ENCODE results near the gene EFNA1. TPM values are rescaled to one million over a fixed set of nuclear protein-coding genes. Genes with fewer than 3 reads are reported as not detected.

Gene EFNA1
- total and polyA plus RNA-seq, 2 of the 4 experiments (the other 2 are of a cell fraction): 0.90 to 1.6 TPM

DNA sequence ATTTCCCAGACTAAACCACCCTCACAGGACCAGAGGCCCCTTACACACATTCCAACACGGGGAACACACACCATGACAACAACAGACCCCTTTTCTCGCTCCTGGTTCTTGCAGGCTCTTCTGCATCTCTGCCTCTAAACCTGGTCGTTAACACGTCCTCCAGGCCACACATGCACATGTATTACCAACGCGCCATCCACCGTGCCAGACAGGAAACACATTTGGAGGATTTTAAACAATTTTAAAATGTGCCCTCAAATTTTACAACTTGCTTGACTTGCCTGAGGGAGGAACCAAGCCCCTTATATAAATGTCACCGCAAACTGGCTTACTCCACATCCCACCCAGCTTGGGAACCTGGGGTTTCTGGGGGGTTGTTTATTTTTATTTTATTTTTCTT is 16.9 kb upstream of the EFNA1 start:
- H3K4me2 ChIP-seq (ENCODE audit: low read depth, low read length): no peak overlapping the region
- CTCF ChIA-PET: interaction anchor here (0.6 kb wide), 1 partner anchor 32 kb away, joined by 3 read pairs; no protein-coding TSS in a partner anchor
- no peaks in the 10 kb centered on the region for H3K79me1 ChIP-seq (ENCODE audit: low read depth in 1 of 2, low read length in 2 of 2)
- H3K4ac ChIP-seq (ENCODE audit: low read depth, low read length): no peak overlapping the region
- no peak overlapping the region for H2BK20ac ChIP-seq (ENCODE audit: low read depth, low read length)
- peaks cover 53% of the 10 kb centered on the region for H3K27me3 ChIP-seq (ENCODE audit: control insufficient read depth, insufficient read depth, low read length)
- dilution Hi-C loops (cut with HindIII; ENCODE audit: low sequenced_read_pairs, unreplicated experiment) (no loop called here), in situ Hi-C loops (cut with MboI; ENCODE audit: low sequenced_read_pairs) (no loop called here), intact Hi-C loops (cut with micrococcal nuclease) (no loop called here)
- TF ChIP-seq RAD21 (IDR thresholded peaks at IDR 0.05; ENCODE audit: low read length): no peak
- 83% methylated on average over 4 of the region's 8 CpGs; no CpG with 5 or more reads in 1 of the 2 experiments for WGBS, 2 experiments (ENCODE audit: extremely low coverage in 2 of 2, insufficient read length in 1 of 2)
- H3K4me1 ChIP-seq (ENCODE audit: control insufficient read depth, insufficient read depth, low read length): no peaks in the 10 kb centered on the region
- no peak overlapping the region for H3K9ac ChIP-seq (ENCODE audit: low read depth, low read length)
- no peak overlapping the region for H3K56ac ChIP-seq (ENCODE audit: extremely low read depth, insufficient read depth, low read length)
- H2AFZ ChIP-seq (replicated peaks; ENCODE audit: low read length, poor library complexity): no peak overlapping the region
- H4K8ac ChIP-seq (ENCODE audit: low read depth in 2 of 2, low read length in 2 of 2): no peak overlapping the region
- H4K5ac ChIP-seq (ENCODE audit: low read depth, low read length): no peak overlapping the region
- no peak overlapping the region for H2AK9ac ChIP-seq (replicated peaks; ENCODE audit: low read depth, low read length, poor library complexity)
- no peak for ATAC-seq (ENCODE audit: low read depth)
- H3K23ac ChIP-seq (ENCODE audit: low read depth, low read length): no peak overlapping the region
- H3K9me1 ChIP-seq (ENCODE audit: insufficient read depth, low read length): no peaks in the 10 kb centered on the region
- no peak overlapping the region for H3K18ac ChIP-seq (ENCODE audit: low read depth, low read length)
- H3K4me3 ChIP-seq (ENCODE audit: insufficient read depth, low read depth, low read length): no peak overlapping the region
- DNase-seq: no peak
- H2BK120ac ChIP-seq (ENCODE audit: low read depth, low read length): no peak overlapping the region
- H3K9me3 ChIP-seq (ENCODE audit: control insufficient read depth, insufficient read depth, low read length): no peaks in the 10 kb centered on the region
- BruUV-seq (replicated peaks): no TSS peak
- H3K27ac ChIP-seq (ENCODE audit: insufficient read depth, low read length): no peak overlapping the region
- H3K14ac ChIP-seq (replicated peaks; ENCODE audit: low read depth, low read length): no peak overlapping the region
- H2BK5ac ChIP-seq (ENCODE audit: low read depth, low read length, poor library complexity, severe bottlenecking): no peak overlapping the region
- no peaks in the 10 kb centered on the region for H4K20me1 ChIP-seq (ENCODE audit: insufficient read depth, low read length)
- H2AK5ac ChIP-seq (ENCODE audit: low read depth, low read length): no peak overlapping the region
- H3K36me3 ChIP-seq (ENCODE audit: control insufficient read depth, insufficient read depth, low read length): no peaks in the 10 kb centered on the region
- H4K91ac ChIP-seq (ENCODE audit: insufficient read depth, low read depth, low read length): no peak overlapping the region
- no peak overlapping the region for H2BK15ac ChIP-seq (ENCODE audit: low read depth, low read length)
- POLR2A ChIA-PET (ENCODE audit: unreplicated experiment): no interaction called here
